Mesendoderm (in vitro differentiated cells): ENCODE data around the gene PGM2.
"Not testable (repeated sequence)": the region's sequence is repeated elsewhere in the genome, so short reads cannot be mapped to it uniquely, and the experiment has no call there.

Source experiments
- DNase-seq: peaks from one replicate; pipeline ENCODE4 v3.0.0; 2013
- H2AK5ac ChIP-seq: 2 replicates; pipeline ENCODE4 v1.6.1; 2013; ENCODE audit warnings: low read length, inconsistent platforms
- H2BK120ac ChIP-seq: 2 replicates; pipeline ENCODE4 v1.6.1; 2013; ENCODE audit warnings: low read depth, mild to moderate bottlenecking, low read length, moderate library complexity, mixed read lengths
- H2BK15ac ChIP-seq: replicated peaks from 2 replicates; pipeline ENCODE4 v1.6.1; 2013; ENCODE audit warnings: low read depth, mild to moderate bottlenecking, moderate library complexity
- H2BK5ac ChIP-seq: 2 replicates; pipeline ENCODE4 v1.6.1; 2013; ENCODE audit warnings: low read length, inconsistent platforms
- H3K18ac ChIP-seq: 2 replicates; pipeline ENCODE4 v1.6.1; 2013; ENCODE audit warnings: mild to moderate bottlenecking, low read length, mixed read lengths
- H3K23ac ChIP-seq: one replicate; pipeline ENCODE4 v1.6.1; 2013; ENCODE audit warnings: low read length
- H3K27ac ChIP-seq: 2 replicates; pipeline ENCODE4 v1.5.1; 2013; ENCODE audit warnings: low read depth, mild to moderate bottlenecking, inconsistent platforms, low read length, moderate library complexity
- H3K27me3 ChIP-seq: 2 replicates; pipeline ENCODE4 v1.6.1; 2013; ENCODE audit warnings: low read length, control low read depth, mild to moderate bottlenecking, inconsistent platforms; ENCODE audit not compliant: insufficient read depth, poor library complexity
- H3K36me3 ChIP-seq: 2 replicates; pipeline ENCODE4 v1.6.1; 2013; ENCODE audit warnings: low read length, inconsistent platforms; ENCODE audit not compliant: control insufficient read depth, insufficient read depth
- H3K4ac ChIP-seq: one replicate; pipeline ENCODE4 v1.6.1; 2013; ENCODE audit warnings: low read depth, mild to moderate bottlenecking, low read length, moderate library complexity
- H3K4me1 ChIP-seq: 2 replicates; pipeline ENCODE4 v1.6.1; 2013; ENCODE audit warnings: low read depth, low read length, inconsistent platforms; ENCODE audit not compliant: control insufficient read depth
- H3K4me2 ChIP-seq: 2 replicates; pipeline ENCODE4 v1.6.1; 2013; ENCODE audit warnings: low read length
- H3K4me3 ChIP-seq: 2 replicates; pipeline ENCODE4 v1.5.1; 2013; ENCODE audit warnings: mild to moderate bottlenecking, low read length
- H3K56ac ChIP-seq: one replicate; pipeline ENCODE4 v1.6.1; 2013; ENCODE audit warnings: low read length
- H3K79me1 ChIP-seq: 2 replicates; pipeline ENCODE4 v1.6.1; 2013; ENCODE audit warnings: low read length, inconsistent platforms
- H3K79me2 ChIP-seq: 2 replicates; pipeline ENCODE4 v1.6.1; 2013; ENCODE audit warnings: mild to moderate bottlenecking, low read length; ENCODE audit not compliant: control insufficient read depth, insufficient read depth
- H3K9ac ChIP-seq: 2 replicates; pipeline ENCODE4 v1.6.1; 2013; ENCODE audit warnings: low read length, inconsistent platforms
- H4K5ac ChIP-seq: one replicate; pipeline ENCODE4 v1.6.1; 2013; ENCODE audit warnings: low read length
- H4K8ac ChIP-seq: one replicate; pipeline ENCODE4 v1.6.1; 2013; ENCODE audit warnings: low read depth, mild to moderate bottlenecking, control low read depth, low read length, moderate library complexity
- WGBS: extraction: QIAGEN DNeasy Blood & Tissue Kit; methylation state at CpG from one replicate; pipeline ENCODE4 v1.1.7; 2013; ENCODE audit warnings: low lambda C conversion rate, missing lambda C conversion rate; ENCODE audit not compliant: insufficient coverage; ENCODE audit errors: extremely low coverage; 5-methylcytosine and 5-hydroxymethylcytosine counted together

The PGM2 gene

DNA sequence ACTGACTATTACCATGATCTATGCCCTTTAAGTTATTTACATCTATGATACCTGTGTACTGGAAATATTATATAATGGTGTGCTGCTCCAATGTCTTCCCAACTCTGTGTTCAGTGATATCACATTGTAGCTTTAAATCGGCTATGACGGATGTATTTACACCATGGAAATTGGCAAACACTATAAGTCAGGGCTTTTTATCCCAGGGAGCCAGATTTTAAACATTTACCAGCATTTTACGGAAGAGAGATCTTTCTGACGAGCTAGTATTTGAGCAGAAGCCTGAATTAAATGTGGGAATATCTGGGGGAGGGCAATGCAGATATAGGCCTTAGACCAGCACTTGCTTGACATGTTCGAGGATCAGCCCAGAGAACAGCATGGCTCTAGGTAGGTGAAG lies 7.7 kb upstream of the PGM2 start:
- Histone ChIP-seq H3K4me1 (no peaks in the 10 kb centered on the region), H3K9ac (no peak overlapping the region), H3K56ac (no peak overlapping the region), H4K8ac (no peak overlapping the region), H3K27ac (no peak overlapping the region), H3K4ac (no peak overlapping the region), H3K23ac (no peak overlapping the region), H3K79me2 (no peaks in the 10 kb centered on the region), H3K4me3 (no peak overlapping the region), H3K4me2 (no peak overlapping the region), H3K79me1 (no peaks in the 10 kb centered on the region), H2AK5ac (no peak overlapping the region), H3K36me3 (no peaks in the 10 kb centered on the region), H2BK5ac (no peak overlapping the region), H3K27me3 (no peaks in the 10 kb centered on the region), H2BK15ac (no peak overlapping the region), H3K18ac (no peak overlapping the region), H4K5ac (no peak overlapping the region), H2BK120ac (no peak overlapping the region)
- no CpG with 5 or more reads among the region's 5 CpGs for WGBS
- no peak for DNase-seq

DNA sequence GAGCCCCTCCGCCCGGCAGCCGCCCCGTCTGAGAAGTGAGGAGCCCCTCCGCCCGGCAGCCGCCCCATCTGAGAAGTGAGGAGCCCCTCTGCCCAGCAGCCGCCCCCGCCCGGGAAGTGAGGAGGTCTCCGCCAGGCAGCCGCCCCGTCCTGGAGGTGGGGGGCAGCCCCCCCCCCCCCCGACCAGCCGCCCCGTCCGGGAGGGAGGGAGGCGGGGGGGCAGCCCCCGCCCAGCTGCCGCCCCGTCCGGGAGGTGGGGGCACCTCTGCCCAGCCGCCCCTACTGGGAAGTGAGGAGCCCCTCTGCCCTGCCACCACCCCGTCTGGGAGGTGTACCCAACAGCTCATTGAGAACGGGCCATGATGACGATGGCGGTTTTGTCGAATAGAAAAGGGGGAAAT lies 6.0 kb upstream of the PGM2 start:
- no CpG with 5 or more reads among the region's 28 CpGs for WGBS

DNA sequence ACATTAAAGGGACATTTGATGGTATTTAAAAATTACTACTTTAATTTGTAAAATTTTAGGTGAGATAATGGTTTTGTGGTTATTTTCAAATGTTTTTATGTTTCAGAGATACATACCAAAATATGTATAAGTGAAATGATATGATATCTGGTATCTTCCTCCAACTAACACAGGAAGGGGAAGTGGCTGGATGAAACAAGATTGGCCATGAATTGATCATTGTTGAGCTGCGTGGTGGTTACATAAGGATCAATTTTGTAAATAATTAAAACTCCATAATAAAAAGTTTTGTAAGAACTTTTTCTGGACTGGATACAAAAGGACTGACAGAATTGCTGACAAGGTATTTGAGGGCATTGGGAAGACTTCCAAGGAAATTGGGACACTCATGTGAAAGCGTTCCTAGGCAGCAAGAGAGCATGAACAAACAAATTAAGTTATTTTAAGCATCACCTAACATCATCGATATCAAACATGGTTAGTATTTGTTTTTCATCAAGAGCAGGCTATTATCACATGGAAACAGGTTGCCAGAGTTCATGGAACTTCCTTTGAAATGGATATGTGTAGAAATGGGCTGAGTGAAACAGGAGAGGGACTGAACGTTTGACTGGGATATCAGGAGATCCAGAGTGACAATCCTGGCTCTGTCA lies 4.4 kb upstream of the PGM2 start:
- H3K27me3 ChIP-seq = no peaks in the 10 kb centered on the region
- no peak for DNase-seq
- H4K8ac ChIP-seq = no peak overlapping the region
- H3K56ac ChIP-seq = no peak overlapping the region
- no peaks in the 10 kb centered on the region for H3K79me1 ChIP-seq
- H2BK120ac ChIP-seq = no peak overlapping the region
- H3K9ac ChIP-seq = no peak overlapping the region
- H3K4me1 ChIP-seq = no peaks in the 10 kb centered on the region
- H2BK5ac ChIP-seq = no peak overlapping the region
- no peak overlapping the region for H4K5ac ChIP-seq
- no peak overlapping the region for H3K27ac ChIP-seq
- no peak overlapping the region for H2AK5ac ChIP-seq
- no peak overlapping the region for H3K18ac ChIP-seq
- no CpG with 5 or more reads among the region's 4 CpGs for WGBS
- no peak overlapping the region for H3K4ac ChIP-seq
- no peak overlapping the region for H3K23ac ChIP-seq
- no peaks in the 10 kb centered on the region for H3K79me2 ChIP-seq
- no peak overlapping the region for H2BK15ac ChIP-seq
- H3K36me3 ChIP-seq = no peaks in the 10 kb centered on the region
- no peak overlapping the region for H3K4me3 ChIP-seq
- H3K4me2 ChIP-seq = no peak overlapping the region

More for the DNA sequence above, 6.0 kb upstream of the PGM2 start:
- H3K79me1 ChIP-seq, H3K23ac ChIP-seq, H3K18ac ChIP-seq, H3K27me3 ChIP-seq, H3K9ac ChIP-seq, H4K5ac ChIP-seq, H3K36me3 ChIP-seq, H2BK15ac ChIP-seq, H4K8ac ChIP-seq, H3K4me1 ChIP-seq, H3K79me2 ChIP-seq, H3K4me3 ChIP-seq, DNase-seq, H3K4me2 ChIP-seq, H3K27ac ChIP-seq, H2BK5ac ChIP-seq, H2AK5ac ChIP-seq, H2BK120ac ChIP-seq, H3K4ac ChIP-seq, H3K56ac ChIP-seq: not testable (repeated sequence)

DNA sequence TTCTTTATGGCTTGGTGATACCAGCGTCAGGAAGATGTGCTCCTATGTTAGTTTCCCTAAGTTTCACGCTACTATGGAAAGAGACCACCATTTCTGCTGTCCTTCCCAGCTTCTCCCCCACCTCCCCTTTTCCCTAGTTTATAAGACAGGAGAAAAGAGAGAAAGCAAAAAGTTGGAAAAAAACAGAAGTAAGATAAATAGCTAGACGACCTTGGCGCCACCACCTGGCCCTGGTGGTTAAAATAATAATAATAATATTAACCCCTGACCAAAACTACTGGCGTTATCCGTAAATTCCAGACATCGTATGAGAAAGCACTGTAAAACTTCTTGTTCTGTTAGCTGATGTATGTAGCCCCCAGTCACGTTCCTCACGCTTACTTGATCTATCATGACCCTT lies 985 bp upstream of the PGM2 start:
- H3K23ac ChIP-seq, H2AK5ac ChIP-seq, H3K27ac ChIP-seq, H3K4me1 ChIP-seq, H4K5ac ChIP-seq, H2BK15ac ChIP-seq, H2BK120ac ChIP-seq, H3K36me3 ChIP-seq, H3K79me2 ChIP-seq, DNase-seq, H3K4ac ChIP-seq, H4K8ac ChIP-seq, H3K4me3 ChIP-seq, H3K27me3 ChIP-seq, H2BK5ac ChIP-seq, H3K18ac ChIP-seq, H3K79me1 ChIP-seq: not testable (repeated sequence)
- Histone ChIP-seq H3K4me2 (peak overlapping the region; percentile 97), H3K56ac (peak overlapping the region; percentile 87), H3K9ac (peak overlapping the region; percentile 60)
- no CpG with 5 or more reads among the region's 9 CpGs for WGBS

DNA sequence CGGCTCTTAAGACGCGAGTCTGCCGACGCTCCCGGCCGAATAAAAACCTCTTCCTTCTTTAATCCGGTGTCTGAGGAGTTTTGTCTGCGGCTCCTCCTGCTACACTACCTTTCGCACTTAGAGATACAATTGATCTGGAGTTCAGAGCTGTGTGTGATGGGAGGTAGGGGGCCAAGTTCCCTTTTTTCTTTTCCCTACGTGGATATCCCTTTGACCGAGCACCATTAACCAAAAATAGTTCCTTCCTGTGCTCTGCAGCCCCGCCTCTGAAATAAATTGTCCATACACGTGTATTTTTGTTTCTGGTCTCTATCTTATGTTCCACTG lies 555 bp upstream of the PGM2 start:
- H2AK5ac ChIP-seq = no peak overlapping the region
- no peaks in the 10 kb centered on the region for H3K4me1 ChIP-seq
- no peak overlapping the region for H2BK5ac ChIP-seq
- H2BK120ac ChIP-seq = no peak overlapping the region
- no peak overlapping the region for H4K8ac ChIP-seq
- DNase-seq = no peak
- H2BK15ac ChIP-seq = no peak overlapping the region
- peak overlapping the region; percentile 97 for H3K4me2 ChIP-seq
- H3K23ac ChIP-seq = no peak overlapping the region
- H3K27me3 ChIP-seq = no peaks in the 10 kb centered on the region
- no peak overlapping the region for H4K5ac ChIP-seq
- no peak overlapping the region for H3K27ac ChIP-seq
- no peaks in the 10 kb centered on the region for H3K36me3 ChIP-seq
- no peak overlapping the region for H3K18ac ChIP-seq
- H3K4ac ChIP-seq = no peak overlapping the region
- peak overlapping the region; percentile 60 for H3K9ac ChIP-seq
- H3K4me3 ChIP-seq = peak overlapping the region; percentile 79
- no peaks in the 10 kb centered on the region for H3K79me2 ChIP-seq
- H3K56ac ChIP-seq = peak overlapping the region; percentile 87
- WGBS = no CpG with 5 or more reads among the region's 14 CpGs
- H3K79me1 ChIP-seq = no peaks in the 10 kb centered on the region

DNA sequence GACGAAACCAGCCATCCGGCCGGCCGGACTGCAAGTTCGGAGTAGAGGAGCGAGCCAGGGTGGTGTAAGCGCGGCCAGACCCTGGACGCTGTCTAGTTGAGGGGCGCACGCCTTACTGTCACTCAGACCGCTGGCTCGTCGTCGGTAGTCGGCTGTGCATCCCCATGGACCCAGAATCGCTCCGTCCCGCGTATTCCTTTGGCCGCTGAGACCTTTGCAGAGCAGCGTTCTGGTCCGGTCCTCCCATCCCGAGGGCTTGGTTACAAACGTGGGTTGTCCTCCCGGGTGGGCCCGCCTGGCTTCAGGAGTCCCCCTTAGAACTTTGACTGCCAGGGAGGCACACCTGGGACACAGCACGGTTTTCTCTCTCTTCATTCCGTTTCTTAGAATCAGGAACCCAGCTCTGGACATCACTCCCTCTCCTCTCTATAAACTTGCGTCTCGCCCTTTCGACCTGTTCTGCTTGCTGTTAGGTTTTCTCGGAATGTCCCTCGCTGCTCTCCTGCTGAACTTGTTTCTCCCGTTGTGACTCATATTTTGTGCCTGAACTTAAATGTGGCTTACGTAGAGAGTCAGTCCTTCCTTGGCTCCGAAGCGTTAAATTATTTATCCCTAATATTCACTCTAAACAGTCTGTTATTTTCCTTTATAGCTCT lies 672 bp downstream of the PGM2 start:
- Histone ChIP-seq H3K56ac (peak overlapping the region; percentile 92), H2AK5ac (no peak overlapping the region), H3K9ac (peak overlapping the region; percentile 82), H3K27ac (no peak overlapping the region), H2BK5ac (no peak overlapping the region), H3K79me2 (no peaks in the 10 kb centered on the region), H3K36me3 (no peaks in the 10 kb centered on the region), H3K4me2 (peak overlapping the region; percentile 67), H3K27me3 (no peaks in the 10 kb centered on the region), H3K79me1 (no peaks in the 10 kb centered on the region), H3K23ac (no peak overlapping the region), H3K18ac (no peak overlapping the region), H3K4ac (no peak overlapping the region), H3K4me1 (no peaks in the 10 kb centered on the region), H4K8ac (no peak overlapping the region), H4K5ac (no peak overlapping the region), H3K4me3 (peak overlapping the region; percentile 46), H2BK120ac (no peak overlapping the region), H2BK15ac (no peak overlapping the region)
- peak; percentile 44 for DNase-seq
- WGBS = no CpG with 5 or more reads among the region's 38 CpGs
